HG03571 (cell line): ENCODE measurements around the gene HECW1.
A peak's percentile ranks its signal among the peaks of the same experiment; 100 is the strongest.

ENCODE experiments used
- ATAC-seq: cut with Tn5 transposase; IDR thresholded peaks from one replicate; pipeline ENCODE4 v1.9.1; 2021; ENCODE audit not compliant: unreplicated experiment

HECW1 gene

DNA sequence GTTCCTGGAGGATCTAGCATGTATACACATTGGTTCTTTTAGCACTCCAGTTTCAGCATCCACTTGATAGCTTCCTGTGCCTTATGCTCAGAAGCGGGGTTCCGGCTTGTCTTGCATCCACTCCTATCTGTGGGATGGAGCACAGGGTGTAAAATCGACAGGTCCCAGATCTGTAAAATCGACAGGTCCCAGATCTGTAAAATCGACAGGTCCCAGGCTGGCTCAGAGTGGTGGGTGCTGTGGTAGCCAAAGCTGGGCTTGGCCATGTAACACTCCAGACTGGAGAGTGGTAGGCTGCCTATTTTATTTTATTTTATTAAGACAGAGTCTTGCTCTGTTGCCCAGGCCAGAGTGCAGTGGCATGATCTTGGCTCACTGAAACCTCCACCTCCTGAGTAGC, 30.3 kb downstream of the HECW1 start:
- no peak for ATAC-seq

GRCh38 chr7:43143918-43144589, 31.6 kb downstream of the HECW1 start:
- ATAC-seq, result no peak

- ATAC-seq, result no peak
These were observed 35.8 kb downstream of the HECW1 start for GRCh38 chr7:43148161-43148731.

GRCh38 chr7:43151076-43151475, 38.6 kb downstream of the HECW1 start:
- ATAC-seq, result no peak

DNA sequence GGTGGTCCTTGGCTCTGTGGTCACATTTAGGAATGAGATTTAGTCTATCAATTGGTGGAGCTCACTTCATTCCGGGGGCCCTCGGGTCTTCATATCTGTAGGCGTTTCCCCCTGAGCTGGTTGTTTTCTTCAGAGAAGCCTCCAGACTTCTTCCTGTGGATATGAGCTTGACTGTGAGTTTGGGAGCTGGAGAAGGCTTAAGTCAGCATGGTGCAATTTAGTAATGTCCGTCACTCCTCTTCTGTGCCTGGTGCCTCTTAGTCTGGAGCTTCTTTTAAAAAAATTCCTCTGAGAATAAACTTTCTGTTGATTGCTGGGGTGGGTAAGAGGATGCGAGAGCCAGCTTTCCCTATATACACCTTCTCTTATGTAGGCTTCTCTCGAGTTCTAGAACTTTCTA, 40.2 kb downstream of the HECW1 start:
- ATAC-seq, result no peak

- no peak for ATAC-seq
These were observed 43.2 kb downstream of the HECW1 start for GRCh38 chr7:43155636-43156035.

DNA sequence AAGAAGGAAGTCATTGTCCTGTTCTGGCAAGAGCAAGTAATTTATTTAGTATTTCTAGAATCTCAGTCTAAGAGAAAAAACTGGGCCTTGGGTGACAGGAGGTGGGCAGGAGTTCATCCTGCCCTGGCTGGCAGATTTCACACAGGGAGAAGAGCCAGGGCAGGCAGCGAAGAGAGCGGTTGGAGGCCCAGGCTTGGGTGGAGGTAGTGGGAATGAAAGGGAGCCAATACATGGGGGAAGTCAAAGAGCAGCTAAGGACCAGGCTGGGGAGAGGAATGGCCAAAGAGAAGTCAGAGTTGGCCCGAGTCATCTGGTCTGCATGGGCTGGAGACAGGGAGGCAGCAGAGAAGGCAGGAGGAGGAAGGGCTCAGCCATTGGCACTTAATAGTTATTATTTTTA, 51.4 kb downstream of the HECW1 start:
- ATAC-seq, result no peak

GRCh38 chr7:43164757-43165156, 52.3 kb downstream of the HECW1 start:
- ATAC-seq, result peak; percentile 84

DNA sequence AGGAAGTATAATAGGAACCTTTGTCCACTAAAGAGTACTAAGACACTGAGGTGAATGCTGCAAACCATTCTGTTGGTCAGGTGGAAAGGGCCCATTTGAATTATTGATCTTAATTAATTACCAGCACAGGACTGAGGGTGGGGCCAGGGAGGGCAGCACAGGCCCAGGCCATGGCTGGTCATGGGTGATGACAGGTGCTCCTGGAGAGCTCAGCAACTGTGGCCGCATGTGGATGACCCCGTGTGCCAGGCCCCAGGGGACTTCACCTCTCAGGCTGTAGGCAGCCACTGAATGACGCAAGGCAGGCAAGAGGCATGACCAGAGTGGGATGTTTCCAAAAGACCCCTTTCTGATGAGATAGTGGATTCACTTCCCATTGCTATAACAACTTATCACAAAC, 54.2 kb downstream of the HECW1 start:
- no peak for ATAC-seq

GRCh38 chr7:43169076-43169475, 56.6 kb downstream of the HECW1 start:
- ATAC-seq, result no peak

DNA sequence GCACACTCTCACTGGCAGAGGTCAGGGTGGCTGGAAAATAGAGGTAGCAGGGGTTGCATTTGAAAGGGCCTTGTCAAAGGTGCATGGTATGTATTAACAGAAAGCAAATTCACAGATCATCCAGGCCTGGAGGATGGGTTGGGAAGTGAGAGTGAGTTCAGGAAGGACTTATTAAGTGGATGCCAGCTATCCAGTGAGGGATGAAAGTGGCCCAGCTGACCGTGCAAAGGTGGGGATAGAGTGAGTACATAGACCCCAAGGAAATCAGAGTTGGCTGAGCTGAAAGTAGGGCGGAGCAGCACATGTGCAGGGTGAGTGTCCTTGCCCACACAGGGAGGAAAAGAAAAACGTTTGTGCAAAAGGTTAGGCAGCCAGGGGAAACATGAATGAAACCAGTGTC, 58.1 kb downstream of the HECW1 start:
- ATAC-seq, result no peak

DNA sequence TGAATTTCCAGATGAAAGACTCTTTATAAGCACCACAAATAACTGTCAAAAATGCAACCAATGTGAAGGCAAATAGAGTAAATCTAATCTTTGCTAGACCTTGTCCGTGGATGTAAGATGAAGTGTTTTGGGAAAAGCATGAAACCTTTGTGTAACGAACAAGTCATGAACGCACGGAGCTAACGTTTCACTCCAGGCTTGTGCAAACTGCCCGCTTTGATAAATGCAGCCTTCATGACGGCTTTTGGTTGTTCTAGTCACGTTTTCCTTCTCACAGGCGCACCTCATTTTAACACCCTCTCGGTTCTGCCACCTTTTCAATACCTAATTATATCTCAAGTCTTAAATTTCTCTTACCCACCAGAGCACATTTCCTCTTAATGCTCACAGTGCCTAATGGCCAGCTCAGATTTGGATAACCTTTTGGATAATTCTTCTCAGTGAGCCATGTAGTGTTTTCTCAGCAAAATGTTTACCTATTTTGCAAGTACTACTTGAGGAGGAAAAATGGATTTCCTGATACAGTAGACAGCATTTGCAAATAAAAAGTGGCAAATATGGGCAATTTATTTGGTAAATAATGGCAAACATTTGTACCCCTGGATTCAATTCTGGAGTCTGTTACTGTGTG, 63.2 kb downstream of the HECW1 start:
- no peak for ATAC-seq

GRCh38 chr7:43179393-43179792, 66.9 kb downstream of the HECW1 start:
- no peak for ATAC-seq

DNA sequence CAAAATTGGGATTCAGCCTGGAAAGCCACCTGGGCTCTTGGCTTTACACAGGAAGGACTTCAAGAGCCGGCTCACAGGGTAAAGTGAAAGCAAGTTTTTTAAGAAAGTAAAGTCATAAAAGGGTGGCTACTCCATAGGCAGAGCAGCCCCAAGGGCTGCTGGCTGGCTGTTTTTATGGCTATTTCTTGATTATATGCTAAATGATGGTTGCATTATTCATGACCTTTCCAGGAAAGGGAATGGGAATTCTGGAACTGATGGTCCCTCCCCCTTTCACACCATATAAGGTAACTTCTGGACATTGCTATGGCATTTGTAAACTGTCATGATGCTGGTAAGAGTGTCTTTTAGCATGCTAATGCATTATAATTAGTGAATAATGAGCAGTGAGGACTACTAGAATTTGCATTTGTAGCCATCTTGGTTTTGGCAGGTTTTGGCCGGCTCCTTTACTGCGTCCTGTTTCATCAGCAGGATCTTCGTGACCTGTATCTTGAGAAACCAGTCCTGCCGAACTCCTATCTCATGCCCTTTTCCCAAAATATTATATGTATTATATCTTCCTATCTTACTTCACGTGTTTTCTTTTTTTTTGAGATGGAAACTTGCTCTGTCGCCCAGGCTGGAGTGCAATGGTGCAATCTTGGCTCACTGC, 80.5 kb downstream of the HECW1 start:
- no peak for ATAC-seq

DNA sequence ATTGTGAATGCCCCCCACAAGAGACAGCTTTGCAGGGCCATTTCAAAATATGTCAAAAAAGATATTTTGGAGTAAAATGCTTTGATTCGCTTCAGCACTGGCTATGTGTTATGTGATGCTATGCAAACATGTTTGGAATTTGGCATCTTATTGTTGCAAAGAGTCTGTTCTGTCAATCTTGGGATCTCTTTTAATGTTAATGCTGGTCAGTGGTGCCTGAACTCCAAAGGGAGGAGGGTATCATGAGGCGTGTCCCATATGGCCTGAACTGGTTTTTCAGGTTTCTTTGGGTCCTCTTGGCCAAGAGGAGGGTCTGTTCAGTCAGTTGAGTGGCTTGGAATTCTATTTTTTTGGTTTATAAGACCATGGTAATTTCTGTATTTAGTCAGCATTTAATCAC, 81.4 kb downstream of the HECW1 start:
- ATAC-seq, result no peak

DNA sequence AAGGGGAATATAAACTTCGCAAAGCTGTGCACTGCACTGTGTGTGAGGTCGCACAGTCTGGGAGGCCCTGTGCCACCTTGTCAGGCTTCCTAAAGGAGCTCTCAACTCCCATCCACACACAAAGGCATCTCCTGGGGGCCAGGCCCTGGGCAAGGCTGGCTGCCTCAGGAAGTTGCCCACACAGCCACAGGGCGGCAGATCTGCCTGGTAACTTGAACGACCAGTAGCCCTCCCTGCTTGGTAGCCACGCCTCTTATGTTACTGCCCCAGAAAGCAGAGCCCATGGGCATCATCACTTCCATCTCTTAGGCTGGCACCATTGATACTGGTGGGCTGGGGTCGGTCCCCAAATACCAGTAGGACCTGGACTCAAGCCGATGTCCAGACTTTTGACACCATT, 82.8 kb downstream of the HECW1 start:
- ATAC-seq, result no peak

GRCh38 chr7:43195768-43196167, 83.3 kb downstream of the HECW1 start:
- no peak for ATAC-seq

DNA sequence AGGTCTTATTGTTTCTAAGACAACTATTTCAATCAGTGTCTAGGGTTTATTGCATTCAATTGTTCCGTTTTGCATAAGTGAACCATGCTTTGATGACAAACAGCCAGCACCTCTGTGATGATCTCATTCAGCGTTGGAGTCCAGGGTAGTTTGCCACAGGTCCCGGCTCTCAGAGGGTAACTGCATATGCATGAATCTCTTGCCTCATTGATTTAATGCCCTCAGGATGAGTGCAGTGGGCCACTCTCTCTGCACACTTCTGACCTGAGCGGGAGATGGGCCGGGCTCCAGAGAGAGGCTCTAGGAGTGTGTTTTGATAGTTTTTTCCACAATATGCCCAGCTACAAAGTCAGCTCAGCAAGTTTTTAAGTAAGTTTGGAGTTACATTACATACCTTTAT, 83.9 kb downstream of the HECW1 start:
- no peak for ATAC-seq

DNA sequence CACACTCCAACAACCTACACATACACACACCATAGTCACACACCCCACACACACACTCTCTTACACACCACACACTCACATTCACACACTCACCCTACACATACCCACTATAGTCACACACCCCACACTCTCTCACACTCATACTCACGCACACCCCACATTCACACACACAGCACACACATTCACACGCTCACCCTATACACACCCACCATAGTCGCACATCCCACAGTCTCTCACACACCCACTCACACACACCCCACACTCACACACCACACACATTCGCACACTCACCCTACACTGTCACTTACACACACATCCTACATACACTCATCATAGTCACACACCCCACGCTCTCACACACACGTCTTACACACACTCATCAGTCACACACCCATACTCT, 85.6 kb downstream of the HECW1 start:
- ATAC-seq, result no peak

DNA sequence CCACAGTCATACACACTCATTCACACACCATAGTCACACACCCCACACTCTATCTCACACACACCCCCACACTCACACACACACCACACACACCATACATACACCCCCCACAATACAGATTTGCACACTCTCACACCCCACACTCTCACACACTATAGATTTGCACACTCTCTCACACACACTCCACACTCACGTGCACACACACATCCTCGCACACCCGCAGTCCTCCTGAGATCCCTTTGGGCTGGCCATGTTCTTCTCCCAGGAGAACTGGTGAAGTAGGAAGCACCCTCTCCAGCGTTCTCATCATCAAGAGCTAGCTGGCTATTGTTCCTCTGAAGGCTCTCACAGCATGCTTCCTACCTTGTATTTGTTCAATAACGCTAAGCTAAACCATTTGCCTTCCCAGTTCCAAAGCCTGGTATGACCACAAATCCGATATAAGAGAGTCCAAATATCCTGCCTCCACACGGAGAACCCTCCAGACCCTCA, 86.2 kb downstream of the HECW1 start:
- ATAC-seq, result no peak

- ATAC-seq, result no peak
These were observed 87.1 kb downstream of the HECW1 start for GRCh38 chr7:43199371-43200160.
